Stimulated activated CD8-positive, alpha-beta memory T cell treated with anti-CD3 and anti-CD28 coated beads, Interleukin-12 subunit alpha, Interleukin-12 subunit beta, amount 100 ng/mL, for 24 hours (primary cell): ENCODE data around the gene CYSTM1.
A peak's percentile ranks its signal among the peaks of the same experiment; 100 is the strongest.

Experiments
- DNase-seq: peaks from one replicate; pipeline ENCODE4 v3.0.0-alpha.2; 2020; ENCODE audit errors: extremely low read depth

CYSTM1 gene

GRCh38 chr5:140236891-140237598 is 62.1 kb downstream of the CYSTM1 start:
- no peak for DNase-seq

GRCh38 chr5:140238756-140239155 is 63.8 kb downstream of the CYSTM1 start:
- no peak for DNase-seq

- no peak for DNase-seq
Observed at GRCh38 chr5:140239461-140239860, 64.5 kb downstream of the CYSTM1 start.

GRCh38 chr5:140239939-140240700 is 65.1 kb downstream of the CYSTM1 start:
- peak; percentile 16 for DNase-seq

GRCh38 chr5:140240987-140241706 is 66.2 kb downstream of the CYSTM1 start:
- DNase-seq: no peak

GRCh38 chr5:140242099-140242498 is 67.1 kb downstream of the CYSTM1 start:
- DNase-seq: no peak

- no peak for DNase-seq
Observed at GRCh38 chr5:140242890-140243585, 68.0 kb downstream of the CYSTM1 start.

- DNase-seq: no peak
Observed at GRCh38 chr5:140243706-140244250, 68.8 kb downstream of the CYSTM1 start.

- peak; percentile 35 for DNase-seq
Observed at GRCh38 chr5:140244525-140245025, 69.6 kb downstream of the CYSTM1 start.

GRCh38 chr5:140245341-140245740 is 70.4 kb downstream of the CYSTM1 start:
- no peak for DNase-seq

GRCh38 chr5:140245926-140246325 is 70.9 kb downstream of the CYSTM1 start:
- no peak for DNase-seq

- no peak for DNase-seq
Observed at GRCh38 chr5:140246378-140247122, 71.6 kb downstream of the CYSTM1 start.

- DNase-seq: no peak
Observed at GRCh38 chr5:140248414-140248813, 73.4 kb downstream of the CYSTM1 start.

- DNase-seq: no peak
Observed at GRCh38 chr5:140249536-140249935, 74.5 kb downstream of the CYSTM1 start.

GRCh38 chr5:140250386-140250785 is 75.4 kb downstream of the CYSTM1 start:
- DNase-seq: no peak

- DNase-seq: peak; percentile 20
Observed at GRCh38 chr5:140251527-140251973, 76.6 kb downstream of the CYSTM1 start.

GRCh38 chr5:140252470-140253126 is 77.6 kb downstream of the CYSTM1 start:
- no peak for DNase-seq

GRCh38 chr5:140253985-140254384 is 79.0 kb downstream of the CYSTM1 start:
- DNase-seq: no peak

GRCh38 chr5:140255460-140256157 is 80.6 kb downstream of the CYSTM1 start:
- no peak for DNase-seq
